HepG2 (cell line): ENCODE measurements around the gene ZNF444.

ENCODE experiments used
- ELF4 ChIP-seq: sonication (generic); formaldehyde crosslinking; IDR thresholded peaks from 2 replicates; pipeline ENCODE4 v1.5.0; 2020; ENCODE audit warnings: missing genetic modification reagents, mild to moderate bottlenecking, moderate library complexity, borderline replicate concordance
- TF ChIP-seq, protein P1 (sequence below): sonication (generic); formaldehyde crosslinking; IDR thresholded peaks from 2 replicates; pipeline ENCODE4 v1.4.0; 2020; ENCODE audit warnings: missing genetic modification reagents, borderline replicate concordance
- TF ChIP-seq, protein P2 (sequence below): sonication (generic); formaldehyde crosslinking; IDR thresholded peaks from 2 replicates; pipeline ENCODE4 v1.4.0; 2020; ENCODE audit warnings: missing genetic modification reagents, borderline replicate concordance

DNA sequence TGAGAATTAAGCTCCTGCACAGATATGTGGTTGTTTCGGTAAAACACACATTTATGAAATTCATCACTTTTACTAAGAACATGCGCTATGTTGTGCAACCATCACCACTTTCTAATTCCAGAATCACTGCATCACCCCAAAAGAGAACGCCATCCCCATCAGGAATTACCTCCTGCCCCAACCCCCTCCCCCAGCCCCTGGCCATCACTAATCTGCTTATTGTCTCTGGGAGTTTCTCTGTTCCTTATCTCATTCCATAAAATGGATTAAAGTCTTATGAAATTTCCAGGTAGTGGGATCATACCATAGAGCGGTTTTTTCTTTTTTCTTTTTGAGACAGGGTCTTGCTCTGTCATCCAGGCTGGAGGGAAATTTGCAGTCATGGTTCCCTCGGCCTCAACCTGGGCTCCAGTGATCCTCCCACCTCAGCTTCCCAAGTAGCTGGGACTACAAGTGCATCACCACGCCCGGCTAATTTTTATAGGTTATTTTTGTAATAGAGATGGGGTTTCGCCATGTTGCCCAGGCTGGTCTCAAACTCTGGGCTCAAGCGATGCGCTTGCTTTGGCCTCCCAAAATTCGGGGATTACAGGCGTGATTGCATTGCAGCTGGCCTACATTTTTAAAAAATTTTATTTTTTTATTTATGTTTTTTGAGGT, 53.0 kb downstream of the ZNF444 start:
- TF ChIP-seq, protein P1, sequence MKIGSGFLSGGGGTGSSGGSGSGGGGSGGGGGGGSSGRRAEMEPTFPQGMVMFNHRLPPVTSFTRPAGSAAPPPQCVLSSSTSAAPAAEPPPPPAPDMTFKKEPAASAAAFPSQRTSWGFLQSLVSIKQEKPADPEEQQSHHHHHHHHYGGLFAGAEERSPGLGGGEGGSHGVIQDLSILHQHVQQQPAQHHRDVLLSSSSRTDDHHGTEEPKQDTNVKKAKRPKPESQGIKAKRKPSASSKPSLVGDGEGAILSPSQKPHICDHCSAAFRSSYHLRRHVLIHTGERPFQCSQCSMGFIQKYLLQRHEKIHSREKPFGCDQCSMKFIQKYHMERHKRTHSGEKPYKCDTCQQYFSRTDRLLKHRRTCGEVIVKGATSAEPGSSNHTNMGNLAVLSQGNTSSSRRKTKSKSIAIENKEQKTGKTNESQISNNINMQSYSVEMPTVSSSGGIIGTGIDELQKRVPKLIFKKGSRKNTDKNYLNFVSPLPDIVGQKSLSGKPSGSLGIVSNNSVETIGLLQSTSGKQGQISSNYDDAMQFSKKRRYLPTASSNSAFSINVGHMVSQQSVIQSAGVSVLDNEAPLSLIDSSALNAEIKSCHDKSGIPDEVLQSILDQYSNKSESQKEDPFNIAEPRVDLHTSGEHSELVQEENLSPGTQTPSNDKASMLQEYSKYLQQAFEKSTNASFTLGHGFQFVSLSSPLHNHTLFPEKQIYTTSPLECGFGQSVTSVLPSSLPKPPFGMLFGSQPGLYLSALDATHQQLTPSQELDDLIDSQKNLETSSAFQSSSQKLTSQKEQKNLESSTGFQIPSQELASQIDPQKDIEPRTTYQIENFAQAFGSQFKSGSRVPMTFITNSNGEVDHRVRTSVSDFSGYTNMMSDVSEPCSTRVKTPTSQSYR, result no peak
- no peak for TF ChIP-seq ELF4 (CRISPR knock-in tag)
- TF ChIP-seq, protein P2, sequence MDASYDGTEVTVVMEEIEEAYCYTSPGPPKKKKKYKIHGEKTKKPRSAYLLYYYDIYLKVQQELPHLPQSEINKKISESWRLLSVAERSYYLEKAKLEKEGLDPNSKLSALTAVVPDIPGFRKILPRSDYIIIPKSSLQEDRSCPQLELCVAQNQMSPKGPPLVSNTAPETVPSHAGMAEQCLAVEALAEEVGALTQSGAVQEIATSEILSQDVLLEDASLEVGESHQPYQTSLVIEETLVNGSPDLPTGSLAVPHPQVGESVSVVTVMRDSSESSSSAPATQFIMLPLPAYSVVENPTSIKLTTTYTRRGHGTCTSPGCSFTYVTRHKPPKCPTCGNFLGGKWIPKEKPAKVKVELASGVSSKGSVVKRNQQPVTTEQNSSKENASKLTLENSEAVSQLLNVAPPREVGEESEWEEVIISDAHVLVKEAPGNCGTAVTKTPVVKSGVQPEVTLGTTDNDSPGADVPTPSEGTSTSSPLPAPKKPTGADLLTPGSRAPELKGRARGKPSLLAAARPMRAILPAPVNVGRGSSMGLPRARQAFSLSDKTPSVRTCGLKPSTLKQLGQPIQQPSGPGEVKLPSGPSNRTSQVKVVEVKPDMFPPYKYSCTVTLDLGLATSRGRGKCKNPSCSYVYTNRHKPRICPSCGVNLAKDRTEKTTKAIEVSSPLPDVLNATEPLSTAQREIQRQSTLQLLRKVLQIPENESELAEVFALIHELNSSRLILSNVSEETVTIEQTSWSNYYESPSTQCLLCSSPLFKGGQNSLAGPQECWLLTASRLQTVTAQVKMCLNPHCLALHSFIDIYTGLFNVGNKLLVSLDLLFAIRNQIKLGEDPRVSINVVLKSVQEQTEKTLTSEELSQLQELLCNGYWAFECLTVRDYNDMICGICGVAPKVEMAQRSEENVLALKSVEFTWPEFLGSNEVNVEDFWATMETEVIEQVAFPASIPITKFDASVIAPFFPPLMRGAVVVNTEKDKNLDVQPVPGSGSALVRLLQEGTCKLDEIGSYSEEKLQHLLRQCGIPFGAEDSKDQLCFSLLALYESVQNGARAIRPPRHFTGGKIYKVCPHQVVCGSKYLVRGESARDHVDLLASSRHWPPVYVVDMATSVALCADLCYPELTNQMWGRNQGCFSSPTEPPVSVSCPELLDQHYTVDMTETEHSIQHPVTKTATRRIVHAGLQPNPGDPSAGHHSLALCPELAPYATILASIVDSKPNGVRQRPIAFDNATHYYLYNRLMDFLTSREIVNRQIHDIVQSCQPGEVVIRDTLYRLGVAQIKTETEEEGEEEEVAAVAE, result no peak
